GM23248 (cell line): ENCODE results near the gene TSPAN2.

ENCODE experiments used
- EZH2 ChIP-seq: fragments of 200-600 bp; sonication (generic); IDR thresholded peaks from 2 replicates; pipeline ENCODE4 v1.6.1; 2018; ENCODE audit warnings: antibody characterized with exemption, mild to moderate bottlenecking; ENCODE audit not compliant: insufficient read depth, poor library complexity, severe bottlenecking
- EZH2phosphoT487 ChIP-seq: fragments of 200-600 bp; sonication (generic); IDR thresholded peaks from 2 replicates; pipeline ENCODE4 v1.6.1; 2018; ENCODE audit warnings: antibody characterized with exemption, moderate library complexity, mild to moderate bottlenecking, low read depth; ENCODE audit not compliant: insufficient read depth

- TF ChIP-seq EZH2phosphoT487 (no peak), EZH2 (no peak)
Observed at GRCh38 chr1:115056395-115056798, 32.9 kb downstream of the TSPAN2 start.
